ENCODE results near the gene PTPA. TPM values are rescaled to one million over a fixed set of nuclear protein-coding genes. Genes with fewer than 3 reads are reported as not detected.
"Not testable (repeated sequence)": the region's sequence is repeated elsewhere in the genome, so short reads cannot be mapped to it uniquely, and the experiment has no call there.

PTPA gene
- total RNA-seq, 2 donors from 2014 or later: 49.8 to 50.0 TPM

DNA sequence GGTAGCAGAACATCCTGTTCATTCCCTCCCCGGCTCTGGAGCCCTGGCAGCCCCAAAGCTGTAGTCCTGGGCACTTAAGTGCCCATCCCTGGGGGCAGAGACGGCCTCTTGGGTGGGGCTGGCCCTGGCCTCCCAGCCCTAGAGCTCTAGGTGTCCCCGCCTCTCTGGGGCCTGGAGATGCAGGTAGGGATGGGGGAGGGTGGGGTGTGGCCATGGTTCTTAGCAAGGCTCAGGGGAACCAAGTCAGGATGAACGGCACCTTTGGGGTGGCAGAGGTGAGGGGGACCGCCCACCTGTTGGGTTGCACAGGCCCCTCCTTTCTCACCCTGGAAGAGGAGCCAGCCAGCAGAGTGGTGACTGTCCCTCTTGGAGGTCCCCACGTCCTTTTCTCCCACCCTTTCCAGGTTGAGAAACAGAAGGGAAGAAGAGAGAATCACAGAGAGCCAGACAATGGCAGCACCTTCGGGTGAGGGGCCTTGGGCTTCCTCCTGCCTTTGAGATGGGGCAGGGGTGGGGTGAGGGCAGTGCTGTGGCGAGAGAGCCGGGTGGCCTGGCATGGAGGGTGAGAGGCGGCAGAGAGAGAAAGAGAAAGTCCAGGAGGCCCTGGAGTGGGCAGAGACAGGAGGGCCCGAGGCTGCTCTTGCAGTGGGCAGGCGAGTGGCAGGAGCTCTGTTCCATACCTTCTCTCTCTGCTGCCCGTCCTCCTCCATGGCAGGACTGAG is 3.0 kb upstream of the PTPA start:
- Mint-ChIP-seq H3K36me3 (ENCODE audit: low read depth) (no peaks in the 10 kb centered on the region), H3K27me3 (no peaks in the 10 kb centered on the region), H3K4me1 (peaks cover 17% of the 10 kb centered on the region), H3K27ac (no peak overlapping the region), H3K4me3 (peak overlapping the region; percentile 91)
- DNase-seq (no peak), ATAC-seq (no peak)
- H3K9me3 ChIP-seq (ENCODE audit: control insufficient read depth, low read length, poor library complexity, severe bottlenecking): no peaks in the 10 kb centered on the region

DNA sequence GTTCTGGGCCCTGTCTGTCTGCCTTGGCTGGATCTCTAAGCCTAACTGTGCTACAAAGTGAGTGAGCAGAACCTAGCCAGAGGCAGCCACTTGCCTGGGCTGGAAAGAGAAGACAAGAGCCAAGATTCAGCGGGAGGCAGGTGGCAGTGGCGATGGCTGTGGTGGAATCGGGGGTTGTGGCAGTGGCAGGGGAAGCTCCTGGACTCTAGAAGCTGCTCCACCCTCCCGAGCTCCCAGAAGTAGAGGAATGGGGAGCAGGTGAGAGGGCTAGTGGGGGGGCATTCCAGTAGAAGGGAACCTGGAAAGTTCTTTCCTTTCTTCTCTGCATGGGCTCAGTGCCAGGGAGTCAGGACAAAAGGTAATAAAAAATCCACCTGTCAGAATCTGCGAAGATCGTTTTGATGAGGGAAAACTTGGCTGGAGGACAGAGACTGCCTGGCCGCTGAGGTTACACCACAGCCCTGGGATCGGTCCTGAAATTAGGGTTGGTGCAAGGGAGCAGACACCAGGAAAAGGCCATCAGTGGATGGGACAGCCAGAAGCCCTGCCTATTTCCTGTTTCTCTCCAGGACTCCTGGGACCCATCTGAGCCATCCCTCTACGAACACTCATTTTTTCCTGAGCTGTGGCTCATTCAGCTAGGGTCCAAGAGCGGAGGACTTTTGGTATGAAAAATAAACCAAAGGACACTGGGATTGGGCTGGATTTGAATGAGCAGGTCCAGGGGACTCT is 2.2 kb upstream of the PTPA start:
- peak overlapping the region; percentile 91 for H3K4me3 Mint-ChIP-seq

DNA sequence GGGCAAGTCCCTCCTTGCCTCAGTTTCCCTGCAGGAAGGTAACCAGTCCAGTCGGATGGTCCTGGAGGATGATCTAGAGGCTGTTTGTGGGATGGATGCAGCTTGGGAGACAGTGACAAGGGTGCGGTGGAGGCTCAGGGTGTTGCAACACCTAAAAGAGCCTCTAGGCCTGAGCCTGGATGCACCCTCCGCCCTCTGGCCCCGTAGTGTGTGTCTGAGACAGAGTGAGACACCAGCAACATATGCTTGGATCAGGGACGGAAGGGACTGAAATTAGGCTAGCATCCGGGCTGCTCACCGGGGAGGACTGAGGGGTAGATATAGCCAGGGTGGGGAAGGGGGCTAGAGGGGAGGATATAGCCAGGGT is 1.7 kb upstream of the PTPA start:
- Mint-ChIP-seq H3K27me3 (no peaks in the 10 kb centered on the region), H3K4me1 (peaks cover 19% of the 10 kb centered on the region), H3K27ac (no peak overlapping the region), H3K4me3 (peak overlapping the region; percentile 91), H3K36me3 (ENCODE audit: low read depth) (no peaks in the 10 kb centered on the region)
- H3K9me3 ChIP-seq (ENCODE audit: control insufficient read depth, low read length, poor library complexity, severe bottlenecking): no peaks in the 10 kb centered on the region
- ATAC-seq: no peak
- DNase-seq: no peak

More for the DNA sequence above, 2.2 kb upstream of the PTPA start:
- Mint-ChIP-seq H3K4me1 (peaks cover 17% of the 10 kb centered on the region), H3K27me3 (no peaks in the 10 kb centered on the region), H3K27ac (no peak overlapping the region), H3K36me3 (ENCODE audit: low read depth) (no peaks in the 10 kb centered on the region)
- no peaks in the 10 kb centered on the region for H3K9me3 ChIP-seq (ENCODE audit: control insufficient read depth, low read length, poor library complexity, severe bottlenecking)
- no peak for ATAC-seq
- DNase-seq: no peak

DNA sequence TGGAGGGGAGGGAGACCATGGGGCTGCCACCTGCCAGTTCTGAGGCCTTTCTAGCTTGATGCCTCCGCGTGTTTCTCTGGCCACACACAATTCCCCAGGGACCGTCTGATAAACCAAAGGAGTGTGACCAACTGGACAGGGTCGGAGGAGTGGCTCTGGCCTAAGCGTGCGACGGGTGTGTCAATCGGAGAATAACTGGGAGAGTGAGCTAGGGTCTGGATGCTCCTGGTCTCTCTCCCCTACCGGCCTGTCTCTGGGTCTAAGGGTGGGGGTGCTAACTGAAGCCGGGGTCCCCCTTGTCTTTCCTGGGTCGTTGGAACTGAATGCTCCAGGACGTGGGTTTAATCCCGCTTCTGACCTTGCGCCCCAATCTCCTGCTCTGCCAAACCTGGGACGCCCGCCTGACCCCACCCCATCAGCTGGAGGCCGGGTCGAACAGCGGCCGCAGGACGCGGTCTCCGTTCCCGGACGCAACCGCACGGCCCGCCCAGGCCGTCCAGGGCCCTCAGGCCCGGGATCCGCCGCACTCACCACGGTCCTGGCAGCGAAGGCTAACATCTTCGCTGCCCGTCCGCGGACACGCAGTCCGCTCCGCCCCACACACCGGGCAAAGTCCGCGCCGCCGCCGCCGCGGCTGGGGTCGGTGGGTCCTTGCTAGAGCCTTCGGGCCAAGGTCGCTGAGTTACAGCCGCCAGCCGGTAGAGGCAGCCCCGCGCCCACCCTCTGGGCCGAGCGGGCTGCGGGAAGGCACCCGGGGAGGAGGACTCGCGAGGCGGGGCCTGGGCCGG is 1.1 kb upstream of the PTPA start:
- H3K4me3 Mint-ChIP-seq: peak overlapping the region; percentile 91
- no peaks in the 10 kb centered on the region for H3K9me3 ChIP-seq (ENCODE audit: control insufficient read depth, low read length, poor library complexity, severe bottlenecking)
- H3K36me3 Mint-ChIP-seq (ENCODE audit: low read depth): no peaks in the 10 kb centered on the region
- no peaks in the 10 kb centered on the region for H3K27me3 Mint-ChIP-seq
- DNase-seq (no peak), ATAC-seq (no peak)
- no peak overlapping the region for H3K27ac Mint-ChIP-seq
- peaks cover 24% of the 10 kb centered on the region for H3K4me1 Mint-ChIP-seq

DNA sequence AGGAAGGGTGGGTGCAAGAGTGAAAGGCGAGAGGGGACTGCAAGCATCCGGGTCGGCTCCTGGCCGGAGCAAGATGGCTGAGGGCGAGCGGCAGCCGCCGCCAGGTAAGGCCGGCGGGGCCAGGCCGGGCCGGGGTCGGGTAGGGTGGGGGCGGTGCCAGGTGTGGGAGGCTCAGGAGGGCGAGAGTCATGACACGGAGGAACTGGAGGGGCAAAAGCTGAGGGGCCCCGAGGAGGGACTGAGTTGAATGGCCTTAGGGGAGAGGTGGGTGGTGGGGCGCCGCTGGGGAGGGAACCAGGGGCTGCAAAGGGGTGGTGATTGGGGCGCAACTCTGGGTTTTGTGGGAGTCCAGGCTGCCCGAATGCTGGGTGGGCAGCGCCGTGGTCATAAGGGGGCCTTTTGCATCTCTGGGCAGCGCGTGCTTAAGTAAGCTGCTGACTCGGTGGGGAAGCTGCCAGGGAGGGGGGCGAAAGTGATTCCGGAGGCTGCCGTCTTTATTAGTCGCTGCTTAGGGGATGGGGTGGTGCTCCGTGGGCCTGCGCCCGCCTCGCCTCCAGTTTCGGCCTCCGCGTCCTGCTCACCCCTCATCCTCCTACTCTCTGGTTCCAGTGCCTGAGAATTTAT is 425 bp downstream of the PTPA start:
- Mint-ChIP-seq H3K27me3 (no peaks in the 10 kb centered on the region), H3K4me3 (peak overlapping the region; percentile 91), H3K36me3 (ENCODE audit: low read depth) (no peaks in the 10 kb centered on the region), H3K27ac (peak overlapping the region; percentile 82), H3K4me1 (peaks cover 27% of the 10 kb centered on the region)
- no peaks in the 10 kb centered on the region for H3K9me3 ChIP-seq (ENCODE audit: control insufficient read depth, low read length, poor library complexity, severe bottlenecking)
- ATAC-seq (peak; percentile 1), DNase-seq (peak in 1 of 3 donors; percentile 9)

DNA sequence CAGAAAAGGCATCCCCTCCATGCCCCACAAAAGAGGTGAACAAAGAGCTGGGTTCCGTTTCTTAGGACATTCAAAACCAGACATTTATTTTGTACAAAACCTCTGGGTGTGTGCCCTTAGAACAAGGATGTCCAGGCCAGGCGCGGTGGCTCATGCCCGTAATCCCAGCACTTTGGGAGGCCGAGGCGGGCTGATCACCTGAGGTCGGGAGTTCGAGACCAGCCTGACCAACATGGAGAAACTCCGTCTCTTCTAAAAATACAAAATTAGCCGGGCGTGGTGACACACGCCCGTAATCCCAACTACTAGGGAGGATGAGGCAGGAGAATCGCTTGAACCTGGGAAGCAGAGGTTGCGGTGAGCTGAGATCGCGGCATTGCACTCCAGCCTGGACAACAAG is 1.3 kb downstream of the PTPA start:
- ATAC-seq; H3K9me3 ChIP-seq (ENCODE audit: control insufficient read depth, low read length, poor library complexity, severe bottlenecking); DNase-seq; H3K27me3 Mint-ChIP-seq; H3K36me3 Mint-ChIP-seq (ENCODE audit: low read depth); H3K27ac Mint-ChIP-seq: not testable (repeated sequence)
- Mint-ChIP-seq H3K4me3 (peak overlapping the region; percentile 91), H3K4me1 (peaks cover 27% of the 10 kb centered on the region)

DNA sequence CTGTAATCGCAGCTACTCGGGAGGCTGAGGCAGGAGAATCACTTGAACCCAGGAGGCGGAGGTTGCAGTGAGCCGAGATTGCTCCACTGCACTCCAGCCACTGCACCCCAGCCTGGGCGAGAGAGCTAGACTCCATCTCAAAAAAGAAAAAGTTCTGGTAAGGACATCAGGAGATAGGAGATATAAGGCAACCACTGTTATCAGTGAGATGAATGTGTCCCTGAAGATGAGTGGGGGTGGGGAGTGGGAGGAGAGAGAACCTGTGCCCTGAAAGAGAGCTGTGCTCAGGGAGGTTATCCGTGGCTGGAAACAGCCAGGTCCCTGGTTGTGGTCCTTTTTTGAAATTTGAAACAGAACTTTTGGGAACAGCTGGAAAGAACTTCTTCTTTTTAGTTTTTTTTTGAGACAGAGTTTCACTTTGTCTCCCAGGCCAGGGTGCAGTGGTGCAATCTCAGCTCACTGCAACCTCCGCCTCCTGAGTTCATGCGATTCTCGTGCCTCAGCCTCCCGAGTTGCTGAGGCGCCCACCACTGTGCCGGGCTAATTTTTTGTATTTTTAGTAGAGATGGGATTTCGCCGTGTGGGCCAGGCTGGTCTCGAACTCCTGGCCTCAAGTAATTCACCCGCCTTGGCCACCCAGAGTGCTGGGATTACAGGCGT is 2.6 kb downstream of the PTPA start:
- H3K9me3 ChIP-seq (ENCODE audit: control insufficient read depth, low read length, poor library complexity, severe bottlenecking): no peaks in the 10 kb centered on the region
- Mint-ChIP-seq H3K36me3 (ENCODE audit: low read depth) (no peaks in the 10 kb centered on the region), H3K4me1 (peaks cover 25% of the 10 kb centered on the region), H3K4me3 (no peak overlapping the region), H3K27ac (no peak overlapping the region), H3K27me3 (no peaks in the 10 kb centered on the region)
- ATAC-seq (no peak), DNase-seq (no peak)

DNA sequence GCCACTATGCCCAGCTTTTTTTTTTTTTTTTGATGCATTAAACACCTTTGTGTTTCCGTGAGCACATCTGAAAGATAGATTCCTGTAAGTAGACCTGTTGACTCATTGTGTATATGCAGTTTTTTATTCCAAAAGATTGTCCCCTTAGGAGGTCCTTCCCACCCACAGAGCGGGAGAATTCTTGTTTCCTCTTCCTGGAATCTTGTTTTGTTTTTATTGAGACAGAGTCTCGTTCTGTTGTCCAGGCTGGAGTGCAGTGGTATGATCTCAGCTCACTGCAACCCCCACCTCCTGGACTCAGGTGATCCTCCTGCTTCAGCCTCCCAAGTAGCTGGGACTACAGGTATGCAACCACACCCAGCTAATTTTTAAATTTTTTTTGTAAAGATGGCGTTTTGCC is 7.6 kb downstream of the PTPA start:
- H3K9me3 ChIP-seq (ENCODE audit: control insufficient read depth, low read length, poor library complexity, severe bottlenecking): no peaks in the 10 kb centered on the region
- ATAC-seq (no peak), DNase-seq (no peak)
- Mint-ChIP-seq H3K4me1 (peaks cover 12% of the 10 kb centered on the region), H3K36me3 (ENCODE audit: low read depth) (no peaks in the 10 kb centered on the region), H3K4me3 (no peak overlapping the region), H3K27me3 (no peaks in the 10 kb centered on the region), H3K27ac (no peak overlapping the region)

DNA sequence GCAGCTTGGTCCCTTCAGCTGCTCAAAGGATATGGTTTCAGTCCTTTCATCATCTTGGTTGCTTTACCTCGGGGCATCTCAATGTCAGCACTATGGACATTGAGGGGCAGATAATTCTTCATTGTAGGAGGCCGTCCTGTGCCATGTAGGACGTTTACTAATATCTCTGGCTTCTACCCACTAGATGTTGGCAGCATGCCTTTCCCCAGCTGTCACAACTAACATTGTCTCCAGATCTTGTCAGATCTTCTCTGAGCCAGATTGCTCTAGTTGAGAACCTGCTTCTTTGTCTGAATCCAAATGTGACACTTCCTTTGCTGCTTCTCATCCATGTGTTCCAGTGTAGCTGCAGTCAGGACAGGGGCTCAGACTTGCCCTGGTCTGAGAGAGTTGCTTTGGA is 10.3 kb downstream of the PTPA start:
- ATAC-seq: no peak

DNA sequence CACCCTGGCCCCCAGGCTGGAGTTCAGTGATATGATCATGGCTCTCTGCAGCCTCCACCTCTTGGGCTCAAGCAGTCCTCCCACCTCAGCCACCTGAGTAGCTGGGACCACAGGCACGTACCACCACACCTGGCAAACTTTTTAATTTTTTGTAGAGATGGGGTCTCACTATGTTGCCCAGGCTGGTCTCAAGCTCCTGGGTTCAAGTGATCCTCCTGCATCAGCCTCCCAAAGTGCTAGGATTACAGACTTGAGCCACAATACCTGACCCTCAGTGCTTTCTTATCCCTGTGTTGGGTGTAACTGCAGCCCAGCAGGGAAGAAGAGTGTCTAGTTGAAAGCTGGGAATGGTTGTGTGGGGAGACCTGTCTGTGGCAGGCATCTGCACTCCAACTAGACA is 10.9 kb downstream of the PTPA start:
- no peak overlapping the region for H3K4me3 Mint-ChIP-seq
- no peaks in the 10 kb centered on the region for H3K9me3 ChIP-seq (ENCODE audit: control insufficient read depth, low read length, poor library complexity, severe bottlenecking)
- no peak overlapping the region for H3K27ac Mint-ChIP-seq
- DNase-seq: no peak
- no peaks in the 10 kb centered on the region for H3K36me3 Mint-ChIP-seq (ENCODE audit: low read depth)
- no peak for ATAC-seq
- H3K4me1 Mint-ChIP-seq: peaks cover 3% of the 10 kb centered on the region
- H3K27me3 Mint-ChIP-seq: no peaks in the 10 kb centered on the region

More for the DNA sequence above, 10.3 kb downstream of the PTPA start:
- Mint-ChIP-seq H3K27me3 (no peaks in the 10 kb centered on the region), H3K4me3 (no peak overlapping the region), H3K27ac (no peak overlapping the region), H3K4me1 (peaks cover 3% of the 10 kb centered on the region), H3K36me3 (ENCODE audit: low read depth) (no peaks in the 10 kb centered on the region)
- DNase-seq: no peak
- no peaks in the 10 kb centered on the region for H3K9me3 ChIP-seq (ENCODE audit: control insufficient read depth, low read length, poor library complexity, severe bottlenecking)

DNA sequence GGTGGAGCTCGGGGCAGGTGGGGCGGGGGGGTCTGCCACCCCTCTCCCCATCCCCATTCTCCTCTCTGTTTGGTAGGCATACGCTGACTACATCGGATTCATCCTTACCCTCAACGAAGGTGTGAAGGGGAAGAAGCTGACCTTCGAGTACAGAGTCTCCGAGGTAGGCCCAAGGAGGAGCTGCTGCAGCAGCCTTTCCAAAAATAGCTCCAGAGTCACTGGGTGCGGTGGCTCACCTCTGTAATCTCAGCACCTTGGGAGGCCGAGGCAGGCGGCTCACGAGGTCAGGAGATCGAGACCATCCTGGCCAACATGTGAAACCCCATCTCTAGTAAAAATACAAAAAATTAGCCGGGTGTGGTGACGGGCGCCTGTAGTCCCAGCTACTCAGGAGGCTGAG is 11.8 kb downstream of the PTPA start:
- not testable (repeated sequence) for H3K27ac Mint-ChIP-seq; H3K9me3 ChIP-seq (ENCODE audit: control insufficient read depth, low read length, poor library complexity, severe bottlenecking); H3K4me1 Mint-ChIP-seq; DNase-seq; H3K27me3 Mint-ChIP-seq; H3K36me3 Mint-ChIP-seq (ENCODE audit: low read depth); H3K4me3 Mint-ChIP-seq; ATAC-seq

DNA sequence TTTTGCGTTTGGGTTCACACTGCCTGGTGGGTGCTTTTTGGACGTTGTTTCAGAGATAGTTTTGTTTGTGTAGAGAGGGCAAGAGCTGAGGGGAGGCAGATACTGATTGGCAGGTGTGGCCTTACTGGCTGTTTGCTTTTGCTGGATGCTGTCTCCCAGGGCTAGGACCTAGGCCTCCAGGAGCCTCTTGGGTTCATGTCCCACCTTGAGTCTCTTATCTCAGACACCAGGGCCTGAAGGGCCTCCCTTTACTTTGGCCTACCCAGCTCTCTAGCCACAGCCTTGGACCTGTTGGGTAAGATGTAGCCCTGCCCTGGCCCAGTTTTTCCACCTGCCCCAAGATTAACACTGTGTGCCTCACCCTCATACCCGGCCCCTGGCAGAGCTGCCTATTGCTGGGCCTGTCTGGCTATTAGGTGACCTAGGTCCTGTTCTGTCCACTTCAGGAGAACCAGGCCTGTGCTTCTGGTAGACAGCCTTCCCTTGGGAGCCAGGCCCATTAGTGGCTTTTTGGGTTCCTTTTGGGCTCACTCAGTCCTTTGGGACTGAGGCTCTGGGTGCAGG is 13.4 kb downstream of the PTPA start:
- Mint-ChIP-seq H3K4me3 (no peak overlapping the region), H3K36me3 (ENCODE audit: low read depth) (no peaks in the 10 kb centered on the region), H3K4me1 (peaks cover 2% of the 10 kb centered on the region), H3K27ac (no peak overlapping the region), H3K27me3 (no peaks in the 10 kb centered on the region)
- H3K9me3 ChIP-seq (ENCODE audit: control insufficient read depth, low read length, poor library complexity, severe bottlenecking): no peaks in the 10 kb centered on the region
- ATAC-seq: no peak
- DNase-seq: no peak

Data from T-helper 17 cell (primary cell).